ENCODE data around the gene NDUFA12. TPM values are rescaled to one million over a fixed set of nuclear protein-coding genes. Genes with fewer than 3 reads are reported as not detected.

Gene NDUFA12
- total and polyA plus RNA-seq, 2 donors, result 119 to 136 TPM

Other genes with a start within 250 kb of the NDUFA12 start
- gene NR2C1, start 69.9 kb upstream of the NDUFA12 start, total RNA-seq, result 42.3 TPM
- gene NR2C1, start 69.9 kb upstream of the NDUFA12 start, polyA plus RNA-seq, result 123 TPM
- 9.1 TPM for gene FGD6, start 213.8 kb upstream of the NDUFA12 start, total RNA-seq
- gene FGD6, start 213.8 kb upstream of the NDUFA12 start, polyA plus RNA-seq, result 2.3 TPM
- gene VEZT, start 214.1 kb upstream of the NDUFA12 start, total RNA-seq, result 54.4 TPM
- gene VEZT, start 214.1 kb upstream of the NDUFA12 start, polyA plus RNA-seq, result 51.4 TPM